ENCODE data around the gene DGKI.

Gene DGKI

GRCh38 chr7:137363683-137364082 is 483.1 kb downstream of the DGKI start (continued):
- TF ChIP-seq REST (tag by site-specific recombination; IDR thresholded peaks at IDR 0.05): no peak
- TF ChIP-seq KLF8 (tag by site-specific recombination; IDR thresholded peaks at IDR 0.05): no peak
- no peak for TF ChIP-seq ZNF510 (tag by site-specific recombination; IDR thresholded peaks at IDR 0.05; ENCODE audit: insufficient replicate concordance)
- no peak for TF ChIP-seq ZNF138 (tag by site-specific recombination; IDR thresholded peaks at IDR 0.05; ENCODE audit: borderline replicate concordance)
- TF ChIP-seq ZNF335 (tag by site-specific recombination; conservative IDR thresholded peaks at IDR 0.05): no peak
- TF ChIP-seq ZNF239 (tag by site-specific recombination; IDR thresholded peaks at IDR 0.05): no peak
- no peak for TF ChIP-seq ZNF175 (tag by site-specific recombination; IDR thresholded peaks at IDR 0.05)
- no peak for TF ChIP-seq ZEB2 (tag by site-specific recombination; IDR thresholded peaks at IDR 0.05)
- no peak for TF ChIP-seq ZNF416 (tag by site-specific recombination; IDR thresholded peaks at IDR 0.05)
- TF ChIP-seq EGR2 (tag by site-specific recombination; IDR thresholded peaks at IDR 0.05; ENCODE audit: low read depth): no peak

DNA sequence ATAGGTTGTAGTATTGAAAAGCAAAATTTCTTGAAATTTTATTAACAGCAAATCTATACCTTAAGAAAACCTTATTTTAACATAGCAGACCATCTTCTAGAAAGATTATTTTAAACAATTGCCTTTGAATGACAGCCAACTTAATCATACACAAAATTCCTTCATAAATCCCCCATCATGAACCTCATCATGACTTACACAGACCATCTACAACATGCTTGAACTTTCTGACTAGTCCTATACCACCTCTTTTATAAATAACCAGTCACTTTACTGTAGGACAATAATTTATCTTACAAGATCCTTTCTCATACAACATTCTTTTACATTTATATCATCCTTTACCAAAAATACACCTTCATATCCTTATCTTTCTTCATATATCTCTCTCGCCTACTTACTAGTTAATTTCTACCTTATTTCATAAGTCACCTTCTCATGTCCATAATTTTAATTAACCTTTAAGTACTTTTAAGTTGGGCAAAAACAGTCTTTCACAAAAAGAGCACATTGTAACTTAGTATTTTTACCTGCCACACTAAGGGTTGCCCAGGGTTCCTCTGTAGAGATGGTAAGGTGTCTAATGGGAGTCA is 486.6 kb downstream of the DGKI start:
- H3K36me3 ChIP-seq (ENCODE audit: control insufficient read depth in 2 of 2, insufficient read depth in 1 of 2, low read length in 2 of 2): no peaks in the 10 kb centered on the region
- CTCF ChIA-PET: no interaction called here
- POLR2A ChIA-PET: no interaction called here
- no peaks in the 10 kb centered on the region for H3K9me3 ChIP-seq (ENCODE audit: control insufficient read depth, insufficient read depth, low read depth, low read length)
- no peak overlapping the region for H3K27ac ChIP-seq (ENCODE audit: extremely low read depth, low read depth, low read length)
- H3K4me1 ChIP-seq (ENCODE audit: control insufficient read depth, insufficient read depth, low read length): no peaks in the 10 kb centered on the region
- no peak overlapping the region for H3K4me3 ChIP-seq (ENCODE audit: low read depth, low read length)
- TF ChIP-seq SETDB1 (IDR thresholded peaks at IDR 0.05; ENCODE audit: insufficient read length, low read length) (peak; percentile 97), ZNF350 (tag by site-specific recombination; IDR thresholded peaks at IDR 0.05) (no peak), ZFP41 (tag by site-specific recombination; IDR thresholded peaks at IDR 0.05; ENCODE audit: borderline replicate concordance) (no peak), ZNF664 (tag by site-specific recombination; IDR thresholded peaks at IDR 0.05) (no peak), ZNF747 (tag by site-specific recombination; IDR thresholded peaks at IDR 0.05) (no peak), REST (tag by site-specific recombination; IDR thresholded peaks at IDR 0.05) (no peak), ZNF280D (tag by site-specific recombination; IDR thresholded peaks at IDR 0.05) (no peak), KLF10 (tag by site-specific recombination; IDR thresholded peaks at IDR 0.05) (no peak), ZNF423 (tag by site-specific recombination; IDR thresholded peaks at IDR 0.05) (no peak)
- TF ChIP-seq, protein P1, sequence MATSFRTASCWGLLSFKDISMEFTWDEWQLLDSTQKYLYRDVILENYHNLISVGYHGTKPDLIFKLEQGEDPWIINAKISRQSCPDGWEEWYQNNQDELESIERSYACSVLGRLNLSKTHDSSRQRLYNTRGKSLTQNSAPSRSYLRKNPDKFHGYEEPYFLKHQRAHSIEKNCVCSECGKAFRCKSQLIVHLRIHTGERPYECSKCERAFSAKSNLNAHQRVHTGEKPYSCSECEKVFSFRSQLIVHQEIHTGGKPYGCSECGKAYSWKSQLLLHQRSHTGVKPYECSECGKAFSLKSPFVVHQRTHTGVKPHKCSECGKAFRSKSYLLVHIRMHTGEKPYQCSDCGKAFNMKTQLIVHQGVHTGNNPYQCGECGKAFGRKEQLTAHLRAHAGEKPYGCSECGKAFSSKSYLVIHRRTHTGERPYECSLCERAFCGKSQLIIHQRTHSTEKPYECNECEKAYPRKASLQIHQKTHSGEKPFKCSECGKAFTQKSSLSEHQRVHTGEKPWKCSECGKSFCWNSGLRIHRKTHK (tag by site-specific recombination; IDR thresholded peaks at IDR 0.05): no peak
- TF ChIP-seq, protein P2, sequence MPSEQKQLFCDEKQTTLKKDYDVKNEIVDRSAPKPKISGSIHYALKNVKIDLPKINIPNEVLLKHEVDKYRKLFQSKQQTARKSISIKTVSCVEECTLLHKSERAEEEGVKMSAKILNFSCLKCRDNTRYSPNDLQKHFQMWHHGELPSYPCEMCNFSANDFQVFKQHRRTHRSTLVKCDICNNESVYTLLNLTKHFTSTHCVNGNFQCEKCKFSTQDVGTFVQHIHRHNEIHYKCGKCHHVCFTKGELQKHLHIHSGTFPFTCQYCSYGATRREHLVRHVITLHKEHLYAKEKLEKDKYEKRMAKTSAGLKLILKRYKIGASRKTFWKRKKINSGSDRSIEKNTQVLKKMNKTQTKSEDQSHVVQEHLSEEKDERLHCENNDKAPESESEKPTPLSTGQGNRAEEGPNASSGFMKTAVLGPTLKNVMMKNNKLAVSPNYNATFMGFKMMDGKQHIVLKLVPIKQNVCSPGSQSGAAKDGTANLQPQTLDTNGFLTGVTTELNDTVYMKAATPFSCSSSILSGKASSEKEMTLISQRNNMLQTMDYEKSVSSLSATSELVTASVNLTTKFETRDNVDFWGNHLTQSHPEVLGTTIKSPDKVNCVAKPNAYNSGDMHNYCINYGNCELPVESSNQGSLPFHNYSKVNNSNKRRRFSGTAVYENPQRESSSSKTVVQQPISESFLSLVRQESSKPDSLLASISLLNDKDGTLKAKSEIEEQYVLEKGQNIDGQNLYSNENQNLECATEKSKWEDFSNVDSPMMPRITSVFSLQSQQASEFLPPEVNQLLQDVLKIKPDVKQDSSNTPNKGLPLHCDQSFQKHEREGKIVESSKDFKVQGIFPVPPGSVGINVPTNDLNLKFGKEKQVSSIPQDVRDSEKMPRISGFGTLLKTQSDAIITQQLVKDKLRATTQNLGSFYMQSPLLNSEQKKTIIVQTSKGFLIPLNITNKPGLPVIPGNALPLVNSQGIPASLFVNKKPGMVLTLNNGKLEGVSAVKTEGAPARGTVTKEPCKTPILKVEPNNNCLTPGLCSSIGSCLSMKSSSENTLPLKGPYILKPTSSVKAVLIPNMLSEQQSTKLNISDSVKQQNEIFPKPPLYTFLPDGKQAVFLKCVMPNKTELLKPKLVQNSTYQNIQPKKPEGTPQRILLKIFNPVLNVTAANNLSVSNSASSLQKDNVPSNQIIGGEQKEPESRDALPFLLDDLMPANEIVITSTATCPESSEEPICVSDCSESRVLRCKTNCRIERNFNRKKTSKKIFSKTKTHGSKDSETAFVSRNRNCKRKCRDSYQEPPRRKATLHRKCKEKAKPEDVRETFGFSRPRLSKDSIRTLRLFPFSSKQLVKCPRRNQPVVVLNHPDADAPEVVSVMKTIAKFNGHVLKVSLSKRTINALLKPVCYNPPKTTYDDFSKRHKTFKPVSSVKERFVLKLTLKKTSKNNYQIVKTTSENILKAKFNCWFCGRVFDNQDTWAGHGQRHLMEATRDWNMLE (tag by site-specific recombination; conservative IDR thresholded peaks at IDR 0.05; ENCODE audit: low read depth): 0 out of 2 replicates have a peak, but pooled peaks have one; percentile 22
